ENCODE results near the gene TASP1.
A peak's percentile ranks its signal among the peaks of the same experiment; 100 is the strongest.
"Not testable (repeated sequence)": the region's sequence is repeated elsewhere in the genome, so short reads cannot be mapped to it uniquely, and the experiment has no call there.

TASP1 gene

GRCh38 chr20:13639150-13639497 lies 392 bp upstream of the TASP1 start:
- peaks cover 21% of the 10 kb centered on the region for H3K36me3 Mint-ChIP-seq (ENCODE audit: low read depth)
- TF ChIP-seq CTCF (IDR thresholded peaks at IDR 0.05), result no peak

GRCh38 chr20:13638162-13638495 lies 603 bp downstream of the TASP1 start:
- DNase-seq, result no peak
- Mint-ChIP-seq H3K9me3 (peaks cover 15% of the 10 kb centered on the region), H3K4me3 (peak overlapping the region; percentile 98), H3K36me3 (ENCODE audit: low read depth) (peaks cover 31% of the 10 kb centered on the region), H3K4me1 (peaks cover 23% of the 10 kb centered on the region), H3K27ac (peak overlapping the region; percentile 99), H3K27me3 (ENCODE audit: low read depth, poor library complexity) (peaks cover 18% of the 10 kb centered on the region)
- TF ChIP-seq CTCF (IDR thresholded peaks at IDR 0.05), result no peak

More at GRCh38 chr20:13639150-13639497, 392 bp upstream of the TASP1 start:
- peak overlapping the region; percentile 98 for H3K4me3 Mint-ChIP-seq
- peaks cover 26% of the 10 kb centered on the region for H3K27me3 Mint-ChIP-seq (ENCODE audit: low read depth, poor library complexity)
- no peak for DNase-seq
- H3K4me1 Mint-ChIP-seq, result peaks cover 23% of the 10 kb centered on the region
- H3K27ac Mint-ChIP-seq, result peak overlapping the region; percentile 99
- peaks cover 11% of the 10 kb centered on the region for H3K9me3 Mint-ChIP-seq

- no peak for TF ChIP-seq CTCF (IDR thresholded peaks at IDR 0.05)
- peaks cover 63% of the 10 kb centered on the region for H3K36me3 Mint-ChIP-seq (ENCODE audit: low read depth)
- H3K27me3 Mint-ChIP-seq (ENCODE audit: low read depth, poor library complexity), result no peaks in the 10 kb centered on the region
- H3K4me3 Mint-ChIP-seq, result no peak overlapping the region
- H3K9me3 Mint-ChIP-seq, result peaks cover 15% of the 10 kb centered on the region
- peaks cover 21% of the 10 kb centered on the region for H3K4me1 Mint-ChIP-seq
- H3K27ac Mint-ChIP-seq, result no peak overlapping the region
- DNase-seq, result no peak
These were observed 6.3 kb downstream of the TASP1 start for GRCh38 chr20:13632431-13632830.

- H3K27ac Mint-ChIP-seq; H3K27me3 Mint-ChIP-seq (ENCODE audit: low read depth, poor library complexity); DNase-seq; H3K9me3 Mint-ChIP-seq; H3K4me3 Mint-ChIP-seq: not testable (repeated sequence)
- H3K4me1 Mint-ChIP-seq, result peaks cover 22% of the 10 kb centered on the region
- H3K36me3 Mint-ChIP-seq (ENCODE audit: low read depth), result peaks cover 34% of the 10 kb centered on the region
These were observed 11.2 kb downstream of the TASP1 start for GRCh38 chr20:13627525-13627924.

- Mint-ChIP-seq H3K9me3 (no peaks in the 10 kb centered on the region), H3K27ac (no peak overlapping the region), H3K36me3 (ENCODE audit: low read depth) (peaks cover 40% of the 10 kb centered on the region), H3K4me1 (peaks cover 22% of the 10 kb centered on the region), H3K27me3 (ENCODE audit: low read depth, poor library complexity) (no peaks in the 10 kb centered on the region), H3K4me3 (no peak overlapping the region)
- DNase-seq, result no peak
- TF ChIP-seq CTCF (IDR thresholded peaks at IDR 0.05), result no peak
These were observed 12.0 kb downstream of the TASP1 start for GRCh38 chr20:13626724-13627123.

GRCh38 chr20:13625304-13625979 lies 13.3 kb downstream of the TASP1 start:
- no peaks in the 10 kb centered on the region for H3K9me3 Mint-ChIP-seq
- H3K27ac Mint-ChIP-seq, result peak overlapping the region; percentile 29
- peaks cover 41% of the 10 kb centered on the region for H3K36me3 Mint-ChIP-seq (ENCODE audit: low read depth)
- H3K27me3 Mint-ChIP-seq (ENCODE audit: low read depth, poor library complexity), result no peaks in the 10 kb centered on the region
- no peak overlapping the region for H3K4me3 Mint-ChIP-seq
- H3K4me1 Mint-ChIP-seq, result peaks cover 22% of the 10 kb centered on the region
- no peak for DNase-seq
- TF ChIP-seq CTCF (IDR thresholded peaks at IDR 0.05), result no peak

GRCh38 chr20:13619415-13619814 lies 19.3 kb downstream of the TASP1 start:
- H3K27me3 Mint-ChIP-seq (ENCODE audit: low read depth, poor library complexity); DNase-seq; H3K9me3 Mint-ChIP-seq; H3K4me3 Mint-ChIP-seq; H3K27ac Mint-ChIP-seq: not testable (repeated sequence)
- H3K36me3 Mint-ChIP-seq (ENCODE audit: low read depth), result peaks cover 37% of the 10 kb centered on the region
- H3K4me1 Mint-ChIP-seq, result peaks cover 12% of the 10 kb centered on the region

- H3K4me1 Mint-ChIP-seq, result peaks cover 12% of the 10 kb centered on the region
- H3K36me3 Mint-ChIP-seq (ENCODE audit: low read depth), result peaks cover 37% of the 10 kb centered on the region
- DNase-seq; H3K4me3 Mint-ChIP-seq; H3K27me3 Mint-ChIP-seq (ENCODE audit: low read depth, poor library complexity); H3K27ac Mint-ChIP-seq; H3K9me3 Mint-ChIP-seq: not testable (repeated sequence)
These were observed 20.3 kb downstream of the TASP1 start for GRCh38 chr20:13618456-13618855.

GRCh38 chr20:13617585-13617984 lies 21.1 kb downstream of the TASP1 start:
- H3K27me3 Mint-ChIP-seq (ENCODE audit: low read depth, poor library complexity); H3K27ac Mint-ChIP-seq; DNase-seq; H3K4me3 Mint-ChIP-seq; H3K9me3 Mint-ChIP-seq: not testable (repeated sequence)
- H3K4me1 Mint-ChIP-seq, result peaks cover 12% of the 10 kb centered on the region
- peaks cover 30% of the 10 kb centered on the region for H3K36me3 Mint-ChIP-seq (ENCODE audit: low read depth)

- H3K4me3 Mint-ChIP-seq; DNase-seq; H3K9me3 Mint-ChIP-seq; H3K27me3 Mint-ChIP-seq (ENCODE audit: low read depth, poor library complexity): not testable (repeated sequence)
- Mint-ChIP-seq H3K4me1 (peaks cover 12% of the 10 kb centered on the region), H3K36me3 (ENCODE audit: low read depth) (peaks cover 21% of the 10 kb centered on the region), H3K27ac (peak overlapping the region; percentile 36)
These were observed 22.0 kb downstream of the TASP1 start for GRCh38 chr20:13616713-13617112.

Measured in nephron progenitor cell (in vitro differentiated cells).